Effector memory CD4-positive, alpha-beta T cell (primary cell): ENCODE measurements around the gene RPUSD4.

Source experiments
- DNase-seq, 3 donors: peaks; one replicate each; pipeline ENCODE4 v3.0.0-alpha.2; 2020
- H3K27ac ChIP-seq: 2 replicates; pipeline ENCODE4 v1.7.0; 2013; ENCODE audit warnings: mild to moderate bottlenecking, low read length, moderate library complexity; ENCODE audit not compliant: insufficient read depth, poor library complexity, severe bottlenecking
- H3K27me3 ChIP-seq: replicated peaks from 2 replicates; pipeline ENCODE4 v1.7.0; 2013; ENCODE audit warnings: mild to moderate bottlenecking, low read length; ENCODE audit not compliant: insufficient read depth, control insufficient read depth, poor library complexity, severe bottlenecking
- H3K36me3 ChIP-seq: 2 replicates; pipeline ENCODE4 v1.7.0; 2013; ENCODE audit warnings: mild to moderate bottlenecking, low read length, moderate library complexity; ENCODE audit not compliant: control insufficient read depth, insufficient read depth
- H3K4me1 ChIP-seq: 2 replicates; pipeline ENCODE4 v1.7.0; 2013; ENCODE audit warnings: low read length, mild to moderate bottlenecking; ENCODE audit not compliant: control insufficient read depth, insufficient read depth, poor library complexity, severe bottlenecking
- H3K4me3 ChIP-seq: 2 replicates; pipeline ENCODE4 v1.7.0; 2013; ENCODE audit warnings: low read length, low read depth, mild to moderate bottlenecking; ENCODE audit not compliant: insufficient read depth, poor library complexity, severe bottlenecking
- H3K9me3 ChIP-seq: 2 replicates; pipeline ENCODE4 v1.7.0; 2013; ENCODE audit warnings: mild to moderate bottlenecking, low read length, moderate library complexity; ENCODE audit not compliant: control insufficient read depth

The RPUSD4 gene

DNA sequence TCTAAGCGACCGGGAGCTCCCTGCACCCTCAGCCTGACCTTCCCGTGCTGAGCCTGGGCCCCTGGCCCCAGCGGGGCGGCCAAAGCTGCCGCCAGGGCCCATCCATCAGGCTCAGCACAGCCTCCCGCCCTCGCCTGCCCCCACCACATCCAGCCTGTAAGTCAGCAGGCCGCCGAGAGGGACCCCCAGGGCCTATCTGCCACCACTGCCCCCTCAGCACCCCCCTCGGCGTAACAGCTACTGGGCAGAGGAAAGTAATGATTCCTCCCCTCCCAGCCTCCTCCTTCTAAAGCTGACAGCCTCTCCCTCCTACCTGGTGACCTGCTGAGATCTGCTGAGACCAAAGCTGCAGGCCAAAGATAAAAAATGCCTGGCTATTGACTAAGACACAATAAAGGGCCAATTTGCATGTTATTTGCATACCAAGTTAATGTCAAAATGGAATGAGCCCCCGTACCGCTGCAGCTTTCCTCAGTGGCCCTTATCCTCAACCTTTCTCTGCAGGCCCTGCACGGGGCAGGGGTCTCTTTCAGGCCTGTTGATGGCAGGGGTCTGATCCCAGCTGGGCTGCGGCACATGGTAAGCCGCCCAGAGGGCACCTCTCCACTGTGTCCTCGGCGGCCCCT is 51.6 kb downstream of the RPUSD4 start:
- Histone ChIP-seq H3K27me3 (no peaks in the 10 kb centered on the region), H3K36me3 (no peaks in the 10 kb centered on the region), H3K27ac (no peak overlapping the region), H3K4me1 (no peaks in the 10 kb centered on the region), H3K9me3 (no peaks in the 10 kb centered on the region), H3K4me3 (no peak overlapping the region)
- no peak for DNase-seq

- Histone ChIP-seq H3K27ac (no peak overlapping the region), H3K9me3 (no peaks in the 10 kb centered on the region), H3K27me3 (no peaks in the 10 kb centered on the region), H3K36me3 (no peaks in the 10 kb centered on the region), H3K4me3 (no peak overlapping the region), H3K4me1 (no peaks in the 10 kb centered on the region)
- DNase-seq, result no peak
Measured at GRCh38 chr11:126158054-126158791, 53.2 kb downstream of the RPUSD4 start.

DNA sequence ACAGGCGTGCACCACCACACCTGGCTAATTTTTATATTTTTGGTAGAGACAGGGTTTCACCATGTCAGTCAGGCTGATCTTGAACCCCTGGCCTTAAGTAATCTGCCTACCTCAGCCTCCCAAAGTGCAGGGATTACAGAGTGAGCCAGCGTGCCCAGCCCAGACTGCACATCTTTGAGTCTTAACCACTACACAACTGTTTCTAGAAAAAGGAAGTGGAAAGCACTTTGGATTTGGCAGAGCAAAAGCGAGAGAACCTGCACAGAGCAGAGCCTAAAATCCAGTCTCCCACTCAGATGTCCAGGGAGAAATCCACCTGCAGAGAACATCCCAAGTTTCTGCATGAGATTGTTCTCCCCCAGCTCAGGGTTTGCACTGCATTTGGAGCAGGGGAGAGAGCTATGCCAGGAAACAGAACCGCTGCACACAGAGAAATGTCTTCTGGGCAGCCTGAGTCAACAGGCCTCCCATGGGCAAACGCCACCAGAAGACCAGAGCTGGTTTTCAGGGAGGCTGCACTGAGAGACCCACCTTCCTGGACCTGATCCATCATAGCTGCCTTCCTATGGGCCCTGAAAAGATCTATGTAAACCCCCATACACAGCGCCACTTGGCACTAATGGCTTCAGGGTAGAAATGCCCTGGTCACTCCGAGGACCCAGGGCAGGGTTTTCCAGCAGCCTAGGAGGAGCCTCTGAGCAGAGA is 54.0 kb downstream of the RPUSD4 start:
- Histone ChIP-seq H3K4me3 (no peak overlapping the region), H3K9me3 (no peaks in the 10 kb centered on the region), H3K36me3 (no peaks in the 10 kb centered on the region), H3K27ac (no peak overlapping the region), H3K4me1 (no peaks in the 10 kb centered on the region), H3K27me3 (no peaks in the 10 kb centered on the region)
- DNase-seq, result no peak

- H3K27ac ChIP-seq, result no peak overlapping the region
- no peaks in the 10 kb centered on the region for H3K36me3 ChIP-seq
- DNase-seq, result no peak
- no peak overlapping the region for H3K4me3 ChIP-seq
- no peaks in the 10 kb centered on the region for H3K4me1 ChIP-seq
- no peaks in the 10 kb centered on the region for H3K27me3 ChIP-seq
- no peaks in the 10 kb centered on the region for H3K9me3 ChIP-seq
Measured at GRCh38 chr11:126156814-126157213, 54.6 kb downstream of the RPUSD4 start.

- Histone ChIP-seq H3K9me3 (no peaks in the 10 kb centered on the region), H3K27me3 (no peaks in the 10 kb centered on the region), H3K4me1 (no peaks in the 10 kb centered on the region), H3K36me3 (no peaks in the 10 kb centered on the region), H3K27ac (no peak overlapping the region), H3K4me3 (no peak overlapping the region)
- DNase-seq, result no peak
Measured at GRCh38 chr11:126155402-126156187, 55.9 kb downstream of the RPUSD4 start.

- Histone ChIP-seq H3K27ac (no peak overlapping the region), H3K4me3 (no peak overlapping the region), H3K9me3 (no peaks in the 10 kb centered on the region), H3K36me3 (no peaks in the 10 kb centered on the region), H3K27me3 (no peaks in the 10 kb centered on the region), H3K4me1 (no peaks in the 10 kb centered on the region)
- no peak for DNase-seq
Measured at GRCh38 chr11:126154691-126155090, 56.8 kb downstream of the RPUSD4 start.

- DNase-seq, result no peak
- Histone ChIP-seq H3K36me3 (no peaks in the 10 kb centered on the region), H3K27ac (no peak overlapping the region), H3K4me1 (no peaks in the 10 kb centered on the region), H3K4me3 (no peak overlapping the region), H3K27me3 (no peaks in the 10 kb centered on the region), H3K9me3 (no peaks in the 10 kb centered on the region)
Measured at GRCh38 chr11:126153972-126154371, 57.5 kb downstream of the RPUSD4 start.

DNA sequence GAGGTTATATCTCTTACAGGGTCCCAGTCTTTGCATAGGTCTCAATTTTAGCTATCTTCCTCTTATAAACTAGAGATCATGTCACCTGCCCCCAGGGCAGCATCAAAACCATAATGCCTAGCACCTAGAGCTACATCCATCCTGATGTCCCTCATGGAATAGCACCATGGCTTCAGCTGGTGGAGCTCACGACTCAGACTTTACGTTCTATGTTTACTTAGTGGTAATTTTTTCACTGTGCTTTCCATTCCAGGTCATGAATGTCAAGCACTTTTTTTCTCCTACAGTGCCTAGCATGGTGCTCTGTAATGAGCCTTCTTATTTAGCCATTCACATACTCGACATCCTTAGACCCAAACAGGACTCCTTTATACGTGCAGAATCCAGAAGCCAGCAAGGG is 58.4 kb downstream of the RPUSD4 start:
- no peaks in the 10 kb centered on the region for H3K36me3 ChIP-seq

GRCh38 chr11:126152586-126152985 is 58.9 kb downstream of the RPUSD4 start:
- Histone ChIP-seq H3K27ac (no peak overlapping the region), H3K4me1 (no peaks in the 10 kb centered on the region), H3K9me3 (no peaks in the 10 kb centered on the region), H3K27me3 (no peaks in the 10 kb centered on the region), H3K4me3 (no peak overlapping the region), H3K36me3 (no peaks in the 10 kb centered on the region)
- DNase-seq, result no peak

More for the DNA sequence above, 58.4 kb downstream of the RPUSD4 start:
- Histone ChIP-seq H3K27ac (no peak overlapping the region), H3K9me3 (no peaks in the 10 kb centered on the region), H3K4me1 (no peaks in the 10 kb centered on the region), H3K27me3 (no peaks in the 10 kb centered on the region), H3K4me3 (no peak overlapping the region)
- no peak for DNase-seq
